HCT116 (cell line): ENCODE results near the gene RANBP17. TPM values are rescaled to one million over a fixed set of nuclear protein-coding genes. Genes with fewer than 3 reads are reported as not detected.

Experiments used
- ATAC-seq: fragments of 200-7000 bp; cut with Tn5 transposase; 2 replicates; pipeline ENCODE4 v1.9.1; 2020; ENCODE audit warnings: mild to moderate bottlenecking, moderate library complexity
- BruUV-seq: library from RNA; stranded (reverse); fragments of 400-500 nt; replicated peaks from 2 replicates; lab custom pipeline; 2021; lab: Mats Ljungman, UMichigan
- CTCF ChIA-PET: fragments of 300-600 bp; sonication (Branson Sonifier 250); formaldehyde crosslinking; loops from one replicate; lab custom pipeline; 2021; ENCODE audit warnings: antibody characterized with exemption; lab: Charles Lee
- POLR2A ChIA-PET: fragments of 300-600, 350-600 bp; sonication (Branson Sonifier 250); formaldehyde crosslinking; loops from one replicate; lab custom pipeline; 2021; ENCODE audit warnings: antibody characterized with exemption; lab: Charles Lee
- RAD21 ChIA-PET, 2 experiments: fragments of 300-600 bp; sonication (Branson Sonifier 250); formaldehyde crosslinking; loops; one replicate each; lab custom pipeline; 2023; ENCODE audit warnings: low total read pairs in 2 of 2; ENCODE audit not compliant: uncharacterized antibody in 2 of 2, unreplicated experiment in 2 of 2, low non-redundant PET in 1 of 2; lab: Charles Lee
- DNase-seq: peaks from one replicate; pipeline ENCODE4 v3.0.0-alpha.2; 2010; ENCODE audit warnings: low read depth, low spot score
- H2AFZ ChIP-seq: fragments of 200-600 bp; shearing (Covaris generic), sonication (generic); 2 replicates; pipeline ENCODE4 v1.6.1; 2017; ENCODE audit warnings: low read depth, mixed run types, mixed read lengths, antibody characterized with exemption, low read length; ENCODE audit not compliant: poor library complexity, severe bottlenecking
- H3K27ac ChIP-seq: 2 replicates; pipeline ENCODE4 v1.5.1; 2012; ENCODE audit warnings: low read depth, low read length
- H3K27me3 ChIP-seq: fragments of 200-600 bp; sonication (generic); 2 replicates; pipeline ENCODE4 v1.6.1; 2016; ENCODE audit warnings: mixed run types, low read length, mixed read lengths; ENCODE audit not compliant: insufficient read depth
- H3K36me3 ChIP-seq, 2 experiments: fragments of 200-500 bp in 1 of 2; fragments of 200-600 bp in 1 of 2; sonication (Bioruptor generic) in 1 of 2; sonication (generic) in 1 of 2; 2 replicates each; pipeline versions ENCODE4 v1.5.1 to v1.6.1; 2014 to 2016; ENCODE audit warnings: low read length in 2 of 2, inconsistent platforms in 1 of 2, mixed read lengths in 1 of 2, mixed run types in 1 of 2; ENCODE audit not compliant: insufficient read depth in 2 of 2, control insufficient read depth in 1 of 2
- H3K4me1 ChIP-seq, 2 experiments: fragments of 200-600 bp in 1 of 2; sonication (generic) in 1 of 2; 2 replicates each; pipeline versions ENCODE4 v1.5.1 to v1.6.1; 2012 to 2017; ENCODE audit warnings: low read length in 2 of 2, inconsistent platforms in 1 of 2, mild to moderate bottlenecking in 1 of 2, mixed read lengths in 1 of 2, mixed run types in 1 of 2, moderate library complexity in 1 of 2; ENCODE audit not compliant: insufficient read depth in 2 of 2, control insufficient read depth in 1 of 2
- H3K4me2 ChIP-seq: fragments of 200-600 bp; sonication (generic); 2 replicates; pipeline ENCODE4 v1.6.1; 2017; ENCODE audit warnings: mixed run types, low read length, mixed read lengths
- H3K4me3 ChIP-seq, 2 experiments: fragments of 200-600 bp in 1 of 2; sonication (generic) in 1 of 2; replicated peaks in 1 of 2; 2 replicates each; pipeline ENCODE4 v1.5.1; 2011 to 2016; ENCODE audit warnings: low read length in 2 of 2, control low read depth in 1 of 2, low read depth in 1 of 2, mild to moderate bottlenecking in 1 of 2, mixed read lengths in 1 of 2, mixed run types in 1 of 2
- H3K79me2 ChIP-seq: fragments of 200-600 bp; sonication (generic); 2 replicates; pipeline ENCODE4 v1.6.1; 2017; ENCODE audit warnings: mild to moderate bottlenecking, mixed run types, low read length, moderate library complexity, mixed read lengths; ENCODE audit not compliant: insufficient read depth
- H3K9ac ChIP-seq: fragments of 200-600 bp; sonication (generic); 2 replicates; pipeline ENCODE4 v1.6.1; 2016; ENCODE audit warnings: low read length, mixed read lengths
- H3K9me2 ChIP-seq: fragments of 200-600 bp; sonication (generic), shearing (Covaris generic); 2 replicates; pipeline ENCODE4 v1.6.1; 2017; ENCODE audit warnings: mixed run types, mild to moderate bottlenecking, moderate library complexity; ENCODE audit not compliant: insufficient read depth
- H3K9me3 ChIP-seq, 2 experiments: fragments of 200-500 bp in 1 of 2; fragments of 200-600 bp in 1 of 2; sonication (Bioruptor generic) in 1 of 2; sonication (generic) in 1 of 2; 2 replicates each; pipeline ENCODE4 v1.6.1; 2014 to 2017; ENCODE audit warnings: low read length in 2 of 2, mixed read lengths in 2 of 2, inconsistent platforms in 1 of 2, low read depth in 1 of 2, mild to moderate bottlenecking in 1 of 2, mixed run types in 1 of 2, moderate library complexity in 1 of 2; ENCODE audit not compliant: control insufficient read depth in 1 of 2, insufficient read depth in 1 of 2
- H4K20me1 ChIP-seq: fragments of 200-600 bp; sonication (generic), shearing (Covaris generic); 2 replicates; pipeline ENCODE4 v1.6.1; 2017; ENCODE audit warnings: mixed run types, mild to moderate bottlenecking, moderate library complexity; ENCODE audit not compliant: insufficient read depth
- ELF1 ChIP-seq: IDR thresholded peaks from 2 replicates; pipeline ENCODE4 v1.6.1; 2012; ENCODE audit warnings: low read depth, borderline replicate concordance
- FOSL1 ChIP-seq: IDR thresholded peaks from 2 replicates; pipeline ENCODE4 v1.6.1; 2012; ENCODE audit warnings: low read depth
- JUND ChIP-seq: IDR thresholded peaks from 2 replicates; pipeline ENCODE4 v1.6.1; 2012
- intact Hi-C: fragments of 100-400 bp; cut with micrococcal nuclease; formaldehyde crosslinking; loops from 2 replicates; pipeline ENCODE4 v1.10.0; 2022
- total RNA-seq: library from RNA; stranded (reverse); gene quantifications from one replicate; pipeline ENCODE4 v1.2.1, GENCODE V29; 2021; ENCODE audit not compliant: unreplicated experiment
- TF ChIP-seq, protein P1 (sequence below): IDR thresholded peaks from 2 replicates; pipeline ENCODE4 v1.6.1; 2012; ENCODE audit warnings: low read depth

RANBP17 gene
- total RNA-seq, 1 experiment from 2014 or later = 18.2 TPM

- ChIA-PET RAD21 (no interaction called here), POLR2A (no interaction called here), CTCF (no interaction called here)
- ATAC-seq = peak; percentile 42; the same call in 1 of the 2 replicates
- no TSS peak for BruUV-seq
- H3K9ac ChIP-seq = no peak overlapping the region
- peaks cover 4 to 11% of the 10 kb centered on the region in 2 experiments; a peak in 3 of 4 replicates for H3K4me1 ChIP-seq
- no peaks in the 10 kb centered on the region for H3K36me3 ChIP-seq
- H3K4me3 ChIP-seq = no peak overlapping the region
- H3K27ac ChIP-seq = no peak overlapping the region
- H3K9me2 ChIP-seq = no peaks in the 10 kb centered on the region
- H3K9me3 ChIP-seq = no peaks in the 10 kb centered on the region
- no peak overlapping the region for H2AFZ ChIP-seq
- no peaks in the 10 kb centered on the region for H3K27me3 ChIP-seq
- TF ChIP-seq FOSL1 (peak; percentile 54), ELF1 (no peak), JUND (peak; percentile 30; the same call in 1 of the 2 replicates)
- peak; percentile 19 for DNase-seq
- H3K79me2 ChIP-seq = no peaks in the 10 kb centered on the region
- no peaks in the 10 kb centered on the region for H4K20me1 ChIP-seq
- intact Hi-C loops = no loop called here
- peak overlapping the region; percentile 7 for H3K4me2 ChIP-seq
Measured at GRCh38 chr5:171092194-171092593, 230.4 kb downstream of the RANBP17 start.

GRCh38 chr5:171093598-171093997 lies 231.8 kb downstream of the RANBP17 start:
- intact Hi-C loops = no loop called here
- POLR2A ChIA-PET = no interaction called here
- no peaks in the 10 kb centered on the region for H4K20me1 ChIP-seq

More at GRCh38 chr5:171093598-171093997, 231.8 kb downstream of the RANBP17 start:
- Histone ChIP-seq H3K27me3 (no peaks in the 10 kb centered on the region), H2AFZ (no peak overlapping the region), H3K9me2 (no peaks in the 10 kb centered on the region), H3K79me2 (no peaks in the 10 kb centered on the region), H3K4me2 (no peak overlapping the region), H3K27ac (no peak overlapping the region), H3K9me3 (no peaks in the 10 kb centered on the region), H3K4me1 (peaks cover 4 to 11% of the 10 kb centered on the region in 2 experiments; a peak in 3 of 4 replicates), H3K9ac (no peak overlapping the region), H3K36me3 (no peaks in the 10 kb centered on the region), H3K4me3 (no peak overlapping the region)
- BruUV-seq = no TSS peak
- ATAC-seq (no peak), DNase-seq (no peak)
- CTCF ChIA-PET = no interaction called here
- no peak for TF ChIP-seq ELF1
- TF ChIP-seq, protein P1, sequence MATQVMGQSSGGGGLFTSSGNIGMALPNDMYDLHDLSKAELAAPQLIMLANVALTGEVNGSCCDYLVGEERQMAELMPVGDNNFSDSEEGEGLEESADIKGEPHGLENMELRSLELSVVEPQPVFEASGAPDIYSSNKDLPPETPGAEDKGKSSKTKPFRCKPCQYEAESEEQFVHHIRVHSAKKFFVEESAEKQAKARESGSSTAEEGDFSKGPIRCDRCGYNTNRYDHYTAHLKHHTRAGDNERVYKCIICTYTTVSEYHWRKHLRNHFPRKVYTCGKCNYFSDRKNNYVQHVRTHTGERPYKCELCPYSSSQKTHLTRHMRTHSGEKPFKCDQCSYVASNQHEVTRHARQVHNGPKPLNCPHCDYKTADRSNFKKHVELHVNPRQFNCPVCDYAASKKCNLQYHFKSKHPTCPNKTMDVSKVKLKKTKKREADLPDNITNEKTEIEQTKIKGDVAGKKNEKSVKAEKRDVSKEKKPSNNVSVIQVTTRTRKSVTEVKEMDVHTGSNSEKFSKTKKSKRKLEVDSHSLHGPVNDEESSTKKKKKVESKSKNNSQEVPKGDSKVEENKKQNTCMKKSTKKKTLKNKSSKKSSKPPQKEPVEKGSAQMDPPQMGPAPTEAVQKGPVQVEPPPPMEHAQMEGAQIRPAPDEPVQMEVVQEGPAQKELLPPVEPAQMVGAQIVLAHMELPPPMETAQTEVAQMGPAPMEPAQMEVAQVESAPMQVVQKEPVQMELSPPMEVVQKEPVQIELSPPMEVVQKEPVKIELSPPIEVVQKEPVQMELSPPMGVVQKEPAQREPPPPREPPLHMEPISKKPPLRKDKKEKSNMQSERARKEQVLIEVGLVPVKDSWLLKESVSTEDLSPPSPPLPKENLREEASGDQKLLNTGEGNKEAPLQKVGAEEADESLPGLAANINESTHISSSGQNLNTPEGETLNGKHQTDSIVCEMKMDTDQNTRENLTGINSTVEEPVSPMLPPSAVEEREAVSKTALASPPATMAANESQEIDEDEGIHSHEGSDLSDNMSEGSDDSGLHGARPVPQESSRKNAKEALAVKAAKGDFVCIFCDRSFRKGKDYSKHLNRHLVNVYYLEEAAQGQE = no peak
- RAD21 ChIA-PET = no interaction called here
